GM12865 (cell line): ENCODE measurements around the gene GEN1.
A peak's percentile ranks its signal among the peaks of the same experiment; 100 is the strongest.
"Not testable (repeated sequence)": the region's sequence is repeated elsewhere in the genome, so short reads cannot be mapped to it uniquely, and the experiment has no call there.

Experiments used
- DNase-seq: peaks from one replicate; pipeline ENCODE4 v3.0.0; 2010; ENCODE audit warnings: low read depth
- H3K4me3 ChIP-seq: 2 replicates; pipeline ENCODE4 v1.5.1; 2011; ENCODE audit warnings: mild to moderate bottlenecking, low read depth, low read length, control low read depth
- CTCF ChIP-seq: IDR thresholded peaks from 2 replicates; pipeline ENCODE4 v1.5.1; 2011; ENCODE audit warnings: low read length, control low read depth, low read depth, inconsistent platforms; ENCODE audit not compliant: insufficient read depth; ENCODE audit errors: missing control alignments

GEN1 gene

GRCh38 chr2:17821535-17822444 is 67.9 kb downstream of the GEN1 start:
- no peak for TF ChIP-seq CTCF
- no peak overlapping the region for H3K4me3 ChIP-seq
- DNase-seq: peak; percentile 32

GRCh38 chr2:17822445-17823117 is 68.6 kb downstream of the GEN1 start:
- DNase-seq: peak; percentile 43
- TF ChIP-seq CTCF: no peak
- no peak overlapping the region for H3K4me3 ChIP-seq

- H3K4me3 ChIP-seq: not testable (repeated sequence)
- DNase-seq: peak; percentile 38
These were observed 69.7 kb downstream of the GEN1 start for GRCh38 chr2:17823646-17824045.

GRCh38 chr2:17827316-17827715 is 73.4 kb downstream of the GEN1 start:
- DNase-seq: no peak
- TF ChIP-seq CTCF: no peak
- no peak overlapping the region for H3K4me3 ChIP-seq

- no peak overlapping the region for H3K4me3 ChIP-seq
- DNase-seq: no peak
- no peak for TF ChIP-seq CTCF
These were observed 73.8 kb downstream of the GEN1 start for GRCh38 chr2:17827785-17828184.

- DNase-seq: peak; percentile 63
- H3K4me3 ChIP-seq: peak overlapping the region; percentile 29; the same call in 1 of the 2 replicates
- TF ChIP-seq CTCF: peak; percentile 86
These were observed 76.4 kb downstream of the GEN1 start for GRCh38 chr2:17830053-17831034.
